Gastroesophageal sphincter (tissue), 3 donors: Measurements from ENCODE around the gene TOMM40.

Experiments used
- CTCF ChIP-seq, 4 experiments: fragments of 200-600 bp in 2 of 4; fragments of 450-650 bp in 2 of 4; sonication (generic) in 1 of 4; IDR thresholded peaks; one replicate each; pipeline ENCODE4 v1.5.1; 2017 to 2019; ENCODE audit warnings: antibody characterized with exemption in 4 of 4, mild to moderate bottlenecking in 2 of 4, moderate library complexity in 2 of 4
- POLR2A ChIP-seq, 2 donors: fragments of 450-650 bp; IDR thresholded peaks; one replicate each; pipeline ENCODE4 v1.6.1; 2017; ENCODE audit warnings: antibody characterized with exemption in 2 of 2, mild to moderate bottlenecking in 2 of 2, moderate library complexity in 1 of 2

GRCh38 chr19:44889830-44890365 is 1.2 kb upstream of the TOMM40 start:
- TF ChIP-seq CTCF (IDR thresholded peaks at IDR 0.05) (no peak), POLR2A (IDR thresholded peaks at IDR 0.05) (no peak)
